HCT116 (cell line): ENCODE results near the gene PKNOX2.

ENCODE experiments used
- CBX3 ChIP-seq: IDR thresholded peaks from 2 replicates; pipeline ENCODE4 v1.6.1; 2012; ENCODE audit warnings: low read depth
- EZH2 ChIP-seq: fragments of 200-600 bp; sonication (generic); IDR thresholded peaks from 2 replicates; pipeline ENCODE4 v1.6.1; 2017; ENCODE audit warnings: antibody characterized with exemption, mixed run types
- MAX ChIP-seq: IDR thresholded peaks from 2 replicates; pipeline ENCODE4 v1.6.1; 2012
- POLR2A ChIP-seq: IDR thresholded peaks from 2 replicates; pipeline ENCODE4 v1.7.0; 2011; ENCODE audit warnings: borderline replicate concordance; ENCODE audit not compliant: insufficient read depth, insufficient read length; ENCODE audit errors: extremely low read depth
- POLR2AphosphoS5 ChIP-seq: IDR thresholded peaks from 2 replicates; pipeline ENCODE4 v1.6.1; 2011; ENCODE audit warnings: mild to moderate bottlenecking, low read depth, low read length, moderate library complexity
- SRF ChIP-seq: IDR thresholded peaks from 2 replicates; pipeline ENCODE4 v1.6.1; 2012; ENCODE audit warnings: low read depth
- TF ChIP-seq, protein P1 (sequence below): IDR thresholded peaks from 2 replicates; pipeline ENCODE4 v1.6.1; 2011; ENCODE audit warnings: mild to moderate bottlenecking, low read length, moderate library complexity; ENCODE audit not compliant: insufficient replicate concordance; ENCODE audit errors: extremely low read depth
- TF ChIP-seq, protein P2 (sequence below), 3 experiments: fragments of 200-600 bp in 1 of 3; sonication (generic) in 1 of 3; IDR thresholded peaks in 2 of 3; conservative IDR thresholded peaks in 1 of 3; 2 replicates each; pipeline ENCODE4 v1.5.1; 2012 to 2017; ENCODE audit warnings: low read depth in 2 of 3, low read length in 2 of 3, antibody characterized with exemption in 1 of 3, borderline replicate concordance in 1 of 3, control low read depth in 1 of 3, mild to moderate bottlenecking in 1 of 3, mixed read lengths in 1 of 3, mixed run types in 1 of 3, moderate library complexity in 1 of 3; ENCODE audit not compliant: insufficient read depth in 1 of 3

DNA sequence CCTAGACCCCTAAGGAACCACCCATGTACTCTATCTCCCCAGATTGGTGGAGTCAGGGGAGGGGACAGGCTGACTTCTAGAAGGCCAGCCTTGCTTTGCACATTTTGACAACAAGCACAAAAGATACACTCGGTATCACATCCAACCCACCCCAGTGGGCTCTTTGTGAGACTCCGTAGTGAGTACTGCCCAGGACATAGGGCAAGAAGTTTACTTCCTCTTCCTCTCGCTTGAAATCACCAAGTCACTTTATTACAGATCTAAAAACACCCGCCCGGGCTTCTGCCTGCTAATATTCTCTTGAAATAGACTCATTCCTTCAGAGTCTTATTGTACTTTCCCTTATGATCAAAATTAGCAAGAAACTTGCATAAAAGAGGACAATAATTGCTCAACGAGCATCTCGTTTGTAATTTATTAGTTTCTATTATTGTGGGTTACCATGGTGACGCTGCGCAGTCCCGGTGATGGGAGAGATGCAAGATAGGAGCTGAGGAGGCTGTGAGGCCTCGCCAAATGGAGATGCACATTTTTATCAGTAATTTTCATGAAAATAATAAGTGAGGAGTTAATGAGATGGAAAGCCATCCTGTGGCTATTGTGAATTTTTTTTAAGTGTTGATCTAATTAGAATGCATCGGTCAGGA, 234.6 kb downstream of the PKNOX2 start:
- TF ChIP-seq, protein P1, sequence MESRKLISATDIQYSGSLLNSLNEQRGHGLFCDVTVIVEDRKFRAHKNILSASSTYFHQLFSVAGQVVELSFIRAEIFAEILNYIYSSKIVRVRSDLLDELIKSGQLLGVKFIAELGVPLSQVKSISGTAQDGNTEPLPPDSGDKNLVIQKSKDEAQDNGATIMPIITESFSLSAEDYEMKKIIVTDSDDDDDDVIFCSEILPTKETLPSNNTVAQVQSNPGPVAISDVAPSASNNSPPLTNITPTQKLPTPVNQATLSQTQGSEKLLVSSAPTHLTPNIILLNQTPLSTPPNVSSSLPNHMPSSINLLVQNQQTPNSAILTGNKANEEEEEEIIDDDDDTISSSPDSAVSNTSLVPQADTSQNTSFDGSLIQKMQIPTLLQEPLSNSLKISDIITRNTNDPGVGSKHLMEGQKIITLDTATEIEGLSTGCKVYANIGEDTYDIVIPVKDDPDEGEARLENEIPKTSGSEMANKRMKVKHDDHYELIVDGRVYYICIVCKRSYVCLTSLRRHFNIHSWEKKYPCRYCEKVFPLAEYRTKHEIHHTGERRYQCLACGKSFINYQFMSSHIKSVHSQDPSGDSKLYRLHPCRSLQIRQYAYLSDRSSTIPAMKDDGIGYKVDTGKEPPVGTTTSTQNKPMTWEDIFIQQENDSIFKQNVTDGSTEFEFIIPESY = no peak
- TF ChIP-seq, protein P2, sequence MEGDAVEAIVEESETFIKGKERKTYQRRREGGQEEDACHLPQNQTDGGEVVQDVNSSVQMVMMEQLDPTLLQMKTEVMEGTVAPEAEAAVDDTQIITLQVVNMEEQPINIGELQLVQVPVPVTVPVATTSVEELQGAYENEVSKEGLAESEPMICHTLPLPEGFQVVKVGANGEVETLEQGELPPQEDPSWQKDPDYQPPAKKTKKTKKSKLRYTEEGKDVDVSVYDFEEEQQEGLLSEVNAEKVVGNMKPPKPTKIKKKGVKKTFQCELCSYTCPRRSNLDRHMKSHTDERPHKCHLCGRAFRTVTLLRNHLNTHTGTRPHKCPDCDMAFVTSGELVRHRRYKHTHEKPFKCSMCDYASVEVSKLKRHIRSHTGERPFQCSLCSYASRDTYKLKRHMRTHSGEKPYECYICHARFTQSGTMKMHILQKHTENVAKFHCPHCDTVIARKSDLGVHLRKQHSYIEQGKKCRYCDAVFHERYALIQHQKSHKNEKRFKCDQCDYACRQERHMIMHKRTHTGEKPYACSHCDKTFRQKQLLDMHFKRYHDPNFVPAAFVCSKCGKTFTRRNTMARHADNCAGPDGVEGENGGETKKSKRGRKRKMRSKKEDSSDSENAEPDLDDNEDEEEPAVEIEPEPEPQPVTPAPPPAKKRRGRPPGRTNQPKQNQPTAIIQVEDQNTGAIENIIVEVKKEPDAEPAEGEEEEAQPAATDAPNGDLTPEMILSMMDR (IDR thresholded peaks at IDR 0.05 in 2 of 3, conservative IDR thresholded peaks at IDR 0.05 in 1 of 3; ENCODE audit: borderline replicate concordance in 1 of 3, insufficient read depth in 1 of 3, low read depth in 2 of 3, low read length in 2 of 3) = no peak
- no peak for TF ChIP-seq POLR2A
- TF ChIP-seq POLR2AphosphoS5 = no peak
- TF ChIP-seq CBX3 = no peak
- no peak for TF ChIP-seq MAX
- TF ChIP-seq EZH2 = no peak
- TF ChIP-seq SRF = no peak
